ENCODE results near the gene RECK. TPM values are rescaled to one million over a fixed set of nuclear protein-coding genes. Genes with fewer than 3 reads are reported as not detected.

Gene RECK
- total and polyA plus RNA-seq, 2 experiments from 2014 or later: 8.1 to 11.6 TPM

- H3K4me2 ChIP-seq: 0 out of 2 replicates have a peak overlapping the region, but pooled peaks have one; percentile 32
- H3K4me1 ChIP-seq (ENCODE audit: insufficient read depth): peaks cover 27% of the 10 kb centered on the region
- no peak overlapping the region for H3K4me3 ChIP-seq
- Mint-ChIP-seq H3K36me3 (ENCODE audit: low read depth) (peaks cover 6% of the 10 kb centered on the region; the same call in 2 of the 3 replicates), H3K4me3 (no peak overlapping the region), H3K27me3 (ENCODE audit: insufficient read depth, low read depth, poor library complexity) (peaks cover 23% of the 10 kb centered on the region), H3K4me1 (peaks cover 46% of the 10 kb centered on the region), H3K9me3 (no peaks in the 10 kb centered on the region; the same call in none of the 3 replicates), H3K27ac (no peak overlapping the region)
- no peak for ATAC-seq
- no peak for DNase-seq (ENCODE audit: low spot score)
- no peaks in the 10 kb centered on the region for H3K79me2 ChIP-seq (replicated peaks; ENCODE audit: insufficient read depth)
- peak overlapping the region; percentile 38; the same call in 1 of the 2 replicates for H2AFZ ChIP-seq
- no peaks in the 10 kb centered on the region for H4K20me1 ChIP-seq (replicated peaks; ENCODE audit: insufficient read depth)
- H3F3A ChIP-seq (replicated peaks; ENCODE audit: low read depth): peaks cover 7% of the 10 kb centered on the region; the same call in 1 of the 2 replicates
- H3K27ac ChIP-seq (ENCODE audit: low read depth): no peak overlapping the region
- no peaks in the 10 kb centered on the region for H3K36me3 ChIP-seq (ENCODE audit: insufficient read depth)
- no peaks in the 10 kb centered on the region for H3K27me3 ChIP-seq (ENCODE audit: insufficient read depth)
- peaks cover 3% of the 10 kb centered on the region; the same call in 1 of the 2 replicates for H3K9me2 ChIP-seq (ENCODE audit: insufficient read depth)
- TF ChIP-seq JUNB (IDR thresholded peaks at IDR 0.05; ENCODE audit: unreplicated experiment): no peak
- TF ChIP-seq ZNF331 (CRISPR knock-in tag; IDR thresholded peaks at IDR 0.05; ENCODE audit: low read depth): no peak
- TF ChIP-seq ETS1 (IDR thresholded peaks at IDR 0.05): no peak
- no peak for TF ChIP-seq ZNF114 (CRISPR knock-in tag; IDR thresholded peaks at IDR 0.05)
- TF ChIP-seq REST (IDR thresholded peaks at IDR 0.05; ENCODE audit: unreplicated experiment): no peak
- TF ChIP-seq EZH2phosphoT487 (IDR thresholded peaks at IDR 0.05; ENCODE audit: unreplicated experiment): no peak
Observed at GRCh38 chr9:36164989-36165388, 128.3 kb downstream of the RECK start.

GRCh38 chr9:36165826-36166167 lies 129.1 kb downstream of the RECK start:
- H3K27me3 ChIP-seq (ENCODE audit: insufficient read depth): no peaks in the 10 kb centered on the region
- Mint-ChIP-seq H3K27ac (no peak overlapping the region), H3K9me3 (no peaks in the 10 kb centered on the region; the same call in 1 of the 3 replicates), H3K4me3 (peak overlapping the region; percentile 36; the same call in 1 of the 3 replicates), H3K36me3 (ENCODE audit: low read depth) (peaks cover 6% of the 10 kb centered on the region; the same call in 2 of the 3 replicates), H3K27me3 (ENCODE audit: insufficient read depth, low read depth, poor library complexity) (peaks cover 19% of the 10 kb centered on the region), H3K4me1 (peaks cover 46% of the 10 kb centered on the region)
- H3F3A ChIP-seq (replicated peaks; ENCODE audit: low read depth): peaks cover 7% of the 10 kb centered on the region; the same call in 1 of the 2 replicates
- 0 out of 2 replicates have a peak overlapping the region, but pooled peaks have one; percentile 52 for H2AFZ ChIP-seq
- H3K4me1 ChIP-seq (ENCODE audit: insufficient read depth): peaks cover 27% of the 10 kb centered on the region
- H3K9me2 ChIP-seq (ENCODE audit: insufficient read depth): peaks cover 3% of the 10 kb centered on the region; the same call in 1 of the 2 replicates
- no peaks in the 10 kb centered on the region for H4K20me1 ChIP-seq (replicated peaks; ENCODE audit: insufficient read depth)
- H3K27ac ChIP-seq (ENCODE audit: low read depth): peak overlapping the region; percentile 50; the same call in 1 of the 2 replicates
- peak; percentile 1; the same call in 1 of the 3 replicates for ATAC-seq
- no peaks in the 10 kb centered on the region for H3K79me2 ChIP-seq (replicated peaks; ENCODE audit: insufficient read depth)
- peak overlapping the region; percentile 57; the same call in 1 of the 2 replicates for H3K4me3 ChIP-seq
- no peaks in the 10 kb centered on the region for H3K36me3 ChIP-seq (ENCODE audit: insufficient read depth)
- peak; percentile 45 for DNase-seq (ENCODE audit: low spot score)
- H3K4me2 ChIP-seq: peak overlapping the region; percentile 64
- no peak for TF ChIP-seq STAT1 (IDR thresholded peaks at IDR 0.05; ENCODE audit: unreplicated experiment)
- TF ChIP-seq EZH2 (IDR thresholded peaks at IDR 0.05; ENCODE audit: low read depth, unreplicated experiment): no peak
- TF ChIP-seq ETS1 (IDR thresholded peaks at IDR 0.05): no peak
- TF ChIP-seq REST (IDR thresholded peaks at IDR 0.05; ENCODE audit: unreplicated experiment): no peak
- TF ChIP-seq ZNF331 (CRISPR knock-in tag; IDR thresholded peaks at IDR 0.05; ENCODE audit: low read depth): no peak
- no peak for TF ChIP-seq JUNB (IDR thresholded peaks at IDR 0.05; ENCODE audit: unreplicated experiment)
